Spleen (tissue), 7 donors: ENCODE results near the gene CYTH4.

Source experiments
- POLR2A ChIP-seq, 3 donors: fragments of 450-650 bp; IDR thresholded peaks; one replicate each; pipeline ENCODE4 v1.5.1; 2017; ENCODE audit warnings: antibody characterized with exemption in 3 of 3, mild to moderate bottlenecking in 1 of 3
- TF ChIP-seq, protein P1 (sequence below), 11 experiments: fragments of 200-600 bp in 7 of 11; fragments of 450-650 bp in 4 of 11; sonication (generic) in 4 of 11; IDR thresholded peaks in 8 of 11; conservative IDR thresholded peaks in 3 of 11; 1 replicate in 7 of 11; 2 replicates in 4 of 11; pipeline versions ENCODE4 v1.4.0 to v1.8.0; 2016 to 2021; ENCODE audit warnings: antibody characterized with exemption in 11 of 11, inconsistent platforms in 4 of 11, mild to moderate bottlenecking in 1 of 11
- donor health status: DM: no; HTN: no; CAD: no; lungs with moderate emphysema.
- donor health status: DM: no; HTN: no; CAD: no.
- donor health status: DM: no; HTN: no; CAD: no.

DNA sequence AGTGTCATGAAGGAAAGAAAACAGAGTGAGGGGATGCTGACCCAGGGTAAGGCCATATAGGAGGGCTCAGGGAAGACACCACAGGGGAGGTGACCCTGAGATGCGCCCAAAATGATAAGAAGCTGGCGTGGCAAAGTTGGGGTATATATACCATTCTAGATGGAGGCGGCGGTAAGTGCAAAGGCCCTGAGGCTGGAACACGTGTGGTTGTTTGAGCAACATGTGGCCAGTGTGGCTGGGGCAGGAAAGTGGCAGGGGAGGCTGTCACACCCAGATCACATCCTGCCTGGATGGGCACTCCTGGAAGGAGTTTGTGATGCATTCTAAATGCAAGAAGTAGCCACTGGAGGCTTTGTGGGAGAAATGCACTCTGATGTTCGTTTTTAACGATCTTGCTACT is 70.2 kb downstream of the CYTH4 start:
- TF ChIP-seq, protein P1, sequence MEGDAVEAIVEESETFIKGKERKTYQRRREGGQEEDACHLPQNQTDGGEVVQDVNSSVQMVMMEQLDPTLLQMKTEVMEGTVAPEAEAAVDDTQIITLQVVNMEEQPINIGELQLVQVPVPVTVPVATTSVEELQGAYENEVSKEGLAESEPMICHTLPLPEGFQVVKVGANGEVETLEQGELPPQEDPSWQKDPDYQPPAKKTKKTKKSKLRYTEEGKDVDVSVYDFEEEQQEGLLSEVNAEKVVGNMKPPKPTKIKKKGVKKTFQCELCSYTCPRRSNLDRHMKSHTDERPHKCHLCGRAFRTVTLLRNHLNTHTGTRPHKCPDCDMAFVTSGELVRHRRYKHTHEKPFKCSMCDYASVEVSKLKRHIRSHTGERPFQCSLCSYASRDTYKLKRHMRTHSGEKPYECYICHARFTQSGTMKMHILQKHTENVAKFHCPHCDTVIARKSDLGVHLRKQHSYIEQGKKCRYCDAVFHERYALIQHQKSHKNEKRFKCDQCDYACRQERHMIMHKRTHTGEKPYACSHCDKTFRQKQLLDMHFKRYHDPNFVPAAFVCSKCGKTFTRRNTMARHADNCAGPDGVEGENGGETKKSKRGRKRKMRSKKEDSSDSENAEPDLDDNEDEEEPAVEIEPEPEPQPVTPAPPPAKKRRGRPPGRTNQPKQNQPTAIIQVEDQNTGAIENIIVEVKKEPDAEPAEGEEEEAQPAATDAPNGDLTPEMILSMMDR (IDR thresholded peaks at IDR 0.05 in 8 of 11, conservative IDR thresholded peaks at IDR 0.05 in 3 of 11) = no peak
- no peak for TF ChIP-seq POLR2A (IDR thresholded peaks at IDR 0.05)
